Subcutaneous adipose tissue (tissue), 4 donors: ENCODE measurements around the gene RFX7. TPM values are rescaled to one million over a fixed set of nuclear protein-coding genes. Genes with fewer than 3 reads are reported as not detected.

Experiments
- CTCF ChIP-seq: fragments of 450-650 bp; IDR thresholded peaks from one replicate; pipeline ENCODE4 v1.5.1; 2016; ENCODE audit warnings: low read depth, mild to moderate bottlenecking, control low read depth, antibody characterized with exemption, moderate library complexity
- total RNA-seq, 4 donors: library from RNA; depleted of rRNA; stranded (reverse); fragments of >200 nt; gene quantifications; one replicate each; pipeline ENCODE4 v1.1.0, GENCODE V29; 2016

RFX7 gene
- total RNA-seq, 4 donors from 2014 or later: 6.0 to 10.2 (median 8.3) TPM

GRCh38 chr15:56098195-56098863 lies 145.3 kb downstream of the RFX7 start:
- TF ChIP-seq CTCF: no peak

- TF ChIP-seq CTCF: no peak
Observed at GRCh38 chr15:56095406-56095805, 148.3 kb downstream of the RFX7 start.

GRCh38 chr15:56094171-56094570 lies 149.5 kb downstream of the RFX7 start:
- no peak for TF ChIP-seq CTCF

- TF ChIP-seq CTCF: no peak
Observed at GRCh38 chr15:56088389-56088788, 155.3 kb downstream of the RFX7 start.

GRCh38 chr15:56086566-56086965 lies 157.1 kb downstream of the RFX7 start:
- TF ChIP-seq CTCF: no peak

- TF ChIP-seq CTCF: no peak
Observed at GRCh38 chr15:56082263-56082761, 161.4 kb downstream of the RFX7 start.

GRCh38 chr15:56077081-56077480 lies 166.6 kb downstream of the RFX7 start:
- TF ChIP-seq CTCF: no peak
